GM12801 (cell line): ENCODE measurements around the gene NAMPT.

Source experiments
- TF ChIP-seq, protein P1 (sequence below): IDR thresholded peaks from one replicate; pipeline ENCODE4 v1.5.1; 2011; ENCODE audit warnings: control low read depth; ENCODE audit not compliant: insufficient read length; ENCODE audit errors: extremely low read depth

Gene NAMPT

DNA sequence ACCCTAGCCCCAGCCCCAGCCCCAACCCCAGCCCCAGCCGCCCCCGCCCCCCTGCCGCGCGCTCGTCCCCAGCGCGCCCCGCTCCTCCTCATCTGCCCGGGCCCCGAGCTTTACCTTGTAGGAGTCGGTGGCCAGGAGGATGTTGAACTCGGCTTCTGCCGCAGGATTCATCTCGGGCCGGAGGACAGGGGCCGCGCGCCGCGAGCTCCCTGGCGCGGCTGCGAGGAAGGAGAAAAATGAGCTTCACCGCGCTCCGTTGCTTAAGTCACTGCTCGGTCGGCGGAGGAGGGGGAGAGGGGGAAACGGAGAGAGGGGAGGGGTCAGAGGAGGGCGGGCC, at the start of gene NAMPT:
NAMPT (minus strand) TSS at position 270 of the 337 bp plus-strand sequence; CDS start at position 171, 99 bp downstream.
- TF ChIP-seq, protein P1, sequence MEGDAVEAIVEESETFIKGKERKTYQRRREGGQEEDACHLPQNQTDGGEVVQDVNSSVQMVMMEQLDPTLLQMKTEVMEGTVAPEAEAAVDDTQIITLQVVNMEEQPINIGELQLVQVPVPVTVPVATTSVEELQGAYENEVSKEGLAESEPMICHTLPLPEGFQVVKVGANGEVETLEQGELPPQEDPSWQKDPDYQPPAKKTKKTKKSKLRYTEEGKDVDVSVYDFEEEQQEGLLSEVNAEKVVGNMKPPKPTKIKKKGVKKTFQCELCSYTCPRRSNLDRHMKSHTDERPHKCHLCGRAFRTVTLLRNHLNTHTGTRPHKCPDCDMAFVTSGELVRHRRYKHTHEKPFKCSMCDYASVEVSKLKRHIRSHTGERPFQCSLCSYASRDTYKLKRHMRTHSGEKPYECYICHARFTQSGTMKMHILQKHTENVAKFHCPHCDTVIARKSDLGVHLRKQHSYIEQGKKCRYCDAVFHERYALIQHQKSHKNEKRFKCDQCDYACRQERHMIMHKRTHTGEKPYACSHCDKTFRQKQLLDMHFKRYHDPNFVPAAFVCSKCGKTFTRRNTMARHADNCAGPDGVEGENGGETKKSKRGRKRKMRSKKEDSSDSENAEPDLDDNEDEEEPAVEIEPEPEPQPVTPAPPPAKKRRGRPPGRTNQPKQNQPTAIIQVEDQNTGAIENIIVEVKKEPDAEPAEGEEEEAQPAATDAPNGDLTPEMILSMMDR: no peak

DNA sequence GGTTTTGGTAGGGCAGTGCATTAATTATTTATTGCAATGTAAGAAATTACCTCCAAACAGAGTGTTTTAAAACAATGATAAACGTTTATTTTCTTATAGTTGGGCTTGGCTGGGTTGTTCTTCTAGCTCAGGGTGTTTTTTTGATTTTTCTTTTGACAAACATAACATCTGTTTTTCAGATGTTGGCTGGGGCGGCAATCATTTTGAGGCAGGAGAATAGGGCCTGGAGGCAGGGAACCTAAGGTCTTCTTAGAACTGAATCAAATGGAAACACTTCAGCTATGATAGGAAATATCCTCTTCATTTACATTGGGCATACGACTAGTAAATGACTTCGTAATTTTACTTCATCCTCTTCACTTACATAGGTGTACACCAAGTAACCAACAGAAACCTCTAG, 47.4 kb upstream of the NAMPT start:
- TF ChIP-seq, protein P1: no peak

DNA sequence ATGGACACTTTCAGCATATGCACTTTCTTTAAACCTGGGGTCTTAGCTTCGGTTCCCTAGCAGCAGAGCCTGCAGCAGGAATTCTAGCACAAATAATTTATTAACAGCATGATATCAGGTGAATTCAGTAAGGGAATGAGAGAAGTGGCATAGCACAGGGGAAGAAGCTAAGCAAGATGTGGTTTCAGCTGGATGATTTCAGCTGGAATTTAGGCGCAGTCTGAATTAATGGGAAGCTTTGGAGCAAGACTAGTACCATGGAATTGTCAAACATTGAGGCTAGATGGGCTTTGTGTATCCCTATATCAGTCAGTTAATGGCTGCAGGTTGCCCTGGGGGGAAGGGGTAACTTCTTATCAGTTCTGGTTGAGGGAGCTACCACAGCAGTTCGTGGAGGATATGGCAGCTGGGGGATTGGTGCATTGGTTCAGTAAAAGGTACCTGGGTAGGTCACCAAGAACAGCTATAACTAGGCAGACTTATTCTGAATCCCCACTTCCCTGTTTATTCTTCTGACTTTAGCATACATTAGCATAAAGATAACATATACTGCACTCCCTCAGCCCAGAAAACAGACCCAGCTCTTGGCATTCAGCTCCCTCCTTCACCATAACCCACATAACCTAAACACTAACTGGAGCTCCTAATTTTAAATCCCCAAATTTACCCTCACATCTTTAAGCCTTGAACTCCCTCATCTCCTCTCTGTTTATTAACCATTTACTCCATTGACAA, 46.8 kb upstream of the NAMPT start:
- TF ChIP-seq, protein P1: no peak

DNA sequence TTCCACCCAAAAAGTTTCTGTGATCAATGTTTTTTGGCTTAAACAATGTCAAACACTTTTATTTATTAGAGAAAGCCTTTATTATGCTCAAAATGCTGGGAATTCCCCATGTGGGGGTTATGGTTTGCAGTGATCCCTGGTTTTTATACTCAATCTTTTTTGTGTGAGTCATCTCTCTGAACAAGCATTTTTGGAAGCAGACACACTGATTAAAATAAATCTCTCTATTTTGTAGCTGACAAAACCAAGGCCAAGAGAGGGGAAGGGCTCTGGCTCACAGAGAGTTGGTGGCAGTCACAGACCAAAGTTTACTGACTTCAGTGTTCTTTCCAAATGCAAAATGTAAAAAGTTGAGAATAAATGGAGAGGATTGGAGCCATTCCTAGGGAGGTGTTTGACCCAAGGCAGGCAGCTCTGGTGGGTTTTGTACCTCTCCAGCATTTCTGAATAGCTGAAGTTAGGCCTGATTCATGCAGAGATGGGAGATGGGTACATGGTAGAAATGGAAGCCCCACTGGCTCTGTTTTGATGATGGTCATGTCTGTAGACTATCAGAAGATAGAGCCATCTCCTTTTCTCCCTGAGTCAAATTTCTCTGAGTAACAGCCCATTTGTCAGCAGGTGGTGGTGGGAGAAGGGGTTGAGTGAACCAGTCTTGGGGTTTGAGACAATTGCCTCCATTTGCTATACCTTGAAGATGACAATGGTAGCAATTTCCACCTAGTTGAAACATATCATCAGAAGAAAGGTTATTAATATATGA, 45.4 kb upstream of the NAMPT start:
- TF ChIP-seq, protein P1: no peak

DNA sequence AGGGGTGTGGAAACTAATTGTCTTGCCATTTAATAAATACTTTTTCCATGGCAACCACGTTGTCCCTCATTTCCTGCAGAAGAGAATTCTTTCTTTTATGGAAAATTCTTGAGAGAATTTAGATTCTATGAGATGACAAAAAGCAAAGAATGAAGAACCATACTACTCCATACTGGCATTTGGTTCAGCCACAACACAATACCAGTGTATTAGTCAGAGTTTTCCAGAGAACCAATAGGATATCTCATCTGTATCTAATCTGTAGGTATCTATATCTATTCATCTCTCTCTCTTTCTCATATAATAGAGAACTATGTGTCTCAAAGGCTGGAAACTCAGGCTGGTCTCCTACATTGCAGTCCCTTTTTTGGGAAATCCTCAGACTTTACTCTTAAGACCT, 44.6 kb upstream of the NAMPT start:
- TF ChIP-seq, protein P1: no peak

DNA sequence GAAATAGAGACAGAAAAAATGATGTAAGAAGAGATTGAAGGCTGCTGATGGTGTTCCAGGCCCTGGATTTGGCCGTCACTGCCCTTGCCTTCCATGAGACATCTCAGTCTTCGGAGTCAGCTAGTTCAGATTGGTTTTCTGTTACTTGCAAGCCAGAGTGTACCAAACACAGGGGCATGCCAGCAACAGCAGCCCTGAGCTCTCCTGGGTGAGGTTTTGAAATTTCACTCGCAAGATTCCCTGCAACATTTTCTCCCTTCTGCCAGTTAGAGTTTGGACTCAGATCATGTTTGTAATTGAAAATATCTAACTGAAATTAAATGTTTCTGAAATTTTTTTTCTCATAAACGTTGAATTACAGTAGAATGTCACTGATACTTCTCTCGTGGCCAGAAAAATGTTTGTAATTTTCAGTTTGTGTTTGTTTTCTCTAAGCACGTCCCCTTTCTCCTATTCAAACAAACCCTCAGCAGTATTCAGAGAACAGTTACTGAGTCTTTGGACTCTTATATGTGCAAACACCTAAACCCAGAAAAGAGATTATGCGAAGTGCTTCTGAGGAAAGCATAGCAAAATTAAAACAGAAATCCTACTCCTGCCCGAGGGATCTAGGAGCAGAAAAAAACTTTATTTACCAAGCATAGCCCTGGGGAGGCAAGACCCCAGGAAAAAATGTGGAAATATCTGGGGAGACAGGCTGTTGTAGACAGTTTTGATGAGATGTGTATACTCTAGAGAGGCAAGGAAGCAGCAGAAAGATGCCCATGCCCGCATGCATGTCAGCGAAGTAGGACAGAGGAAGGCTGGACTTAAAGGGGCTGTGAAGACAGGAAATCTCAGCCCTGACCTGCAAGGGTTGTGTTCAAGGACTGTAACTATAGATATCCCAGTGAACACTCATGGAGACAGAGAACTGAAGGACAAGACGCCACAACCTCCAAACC, 43.0 kb upstream of the NAMPT start:
- TF ChIP-seq, protein P1: no peak
